ENCODE data around the gene NOX5.
"Not testable (repeated sequence)": the region's sequence is repeated elsewhere in the genome, so short reads cannot be mapped to it uniquely, and the experiment has no call there.

Gene NOX5, protein sequence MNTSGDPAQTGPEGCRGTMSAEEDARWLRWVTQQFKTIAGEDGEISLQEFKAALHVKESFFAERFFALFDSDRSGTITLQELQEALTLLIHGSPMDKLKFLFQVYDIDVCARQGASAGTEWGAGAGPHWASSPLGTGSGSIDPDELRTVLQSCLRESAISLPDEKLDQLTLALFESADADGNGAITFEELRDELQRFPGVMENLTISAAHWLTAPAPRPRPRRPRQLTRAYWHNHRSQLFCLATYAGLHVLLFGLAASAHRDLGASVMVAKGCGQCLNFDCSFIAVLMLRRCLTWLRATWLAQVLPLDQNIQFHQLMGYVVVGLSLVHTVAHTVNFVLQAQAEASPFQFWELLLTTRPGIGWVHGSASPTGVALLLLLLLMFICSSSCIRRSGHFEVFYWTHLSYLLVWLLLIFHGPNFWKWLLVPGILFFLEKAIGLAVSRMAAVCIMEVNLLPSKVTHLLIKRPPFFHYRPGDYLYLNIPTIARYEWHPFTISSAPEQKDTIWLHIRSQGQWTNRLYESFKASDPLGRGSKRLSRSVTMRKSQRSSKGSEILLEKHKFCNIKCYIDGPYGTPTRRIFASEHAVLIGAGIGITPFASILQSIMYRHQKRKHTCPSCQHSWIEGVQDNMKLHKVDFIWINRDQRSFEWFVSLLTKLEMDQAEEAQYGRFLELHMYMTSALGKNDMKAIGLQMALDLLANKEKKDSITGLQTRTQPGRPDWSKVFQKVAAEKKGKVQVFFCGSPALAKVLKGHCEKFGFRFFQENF

GRCh38 chr15:69014454-69014853 lies at the start of gene NOX5:
Gene NOX5 (plus strand): TSS chr15:69014695. CDS start chr15:69014736, 41 bp downstream.
- DNase-seq: no peak
- intact Hi-C loops (cut with DNase I): no loop called here

- intact Hi-C loops (cut with DNase I): no loop called here
- DNase-seq: no peak
These were observed 47.5 kb upstream of the NOX5 start for GRCh38 chr15:68966996-68967395.

DNA sequence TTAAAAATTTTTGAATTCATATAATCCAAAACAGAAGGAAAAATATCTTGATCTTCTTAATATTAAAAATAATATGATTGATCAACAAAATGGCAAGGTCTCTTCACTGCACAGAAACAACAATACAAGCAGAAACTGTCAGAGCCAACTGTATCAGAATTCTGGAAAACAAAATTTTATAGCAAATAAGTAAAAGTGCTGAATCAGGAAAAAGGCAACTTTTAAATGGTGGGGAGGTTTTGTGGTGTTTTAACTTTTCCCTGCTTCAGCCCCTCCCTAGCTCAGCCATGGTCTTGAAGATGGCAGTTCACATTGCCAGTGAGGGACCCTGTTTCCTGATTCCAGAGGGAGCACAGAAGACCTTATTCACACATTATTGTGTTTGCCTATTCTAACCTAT lies 46.5 kb upstream of the NOX5 start:
- intact Hi-C loops (cut with DNase I): no loop called here
- DNase-seq: no peak

DNA sequence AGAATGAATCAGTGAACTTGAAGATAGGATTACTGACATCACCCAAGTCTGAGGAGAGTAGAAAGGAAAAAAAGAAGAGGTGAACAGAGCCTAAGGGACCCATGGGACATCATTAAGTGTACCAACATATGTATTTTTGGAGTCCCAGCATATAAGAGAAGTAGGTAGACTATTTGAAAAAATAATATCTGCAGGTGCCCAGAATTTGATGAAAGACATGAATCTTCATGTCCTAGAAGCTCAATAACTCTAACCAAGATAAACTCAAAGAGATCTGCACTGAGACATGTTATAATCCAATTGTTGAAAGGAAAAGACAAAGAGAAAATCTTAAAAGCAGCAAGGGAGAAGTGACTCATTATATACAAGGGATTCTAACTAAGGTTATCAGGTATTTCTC lies 45.2 kb upstream of the NOX5 start:
- no peak for DNase-seq
- intact Hi-C loops (cut with DNase I): no loop called here

DNA sequence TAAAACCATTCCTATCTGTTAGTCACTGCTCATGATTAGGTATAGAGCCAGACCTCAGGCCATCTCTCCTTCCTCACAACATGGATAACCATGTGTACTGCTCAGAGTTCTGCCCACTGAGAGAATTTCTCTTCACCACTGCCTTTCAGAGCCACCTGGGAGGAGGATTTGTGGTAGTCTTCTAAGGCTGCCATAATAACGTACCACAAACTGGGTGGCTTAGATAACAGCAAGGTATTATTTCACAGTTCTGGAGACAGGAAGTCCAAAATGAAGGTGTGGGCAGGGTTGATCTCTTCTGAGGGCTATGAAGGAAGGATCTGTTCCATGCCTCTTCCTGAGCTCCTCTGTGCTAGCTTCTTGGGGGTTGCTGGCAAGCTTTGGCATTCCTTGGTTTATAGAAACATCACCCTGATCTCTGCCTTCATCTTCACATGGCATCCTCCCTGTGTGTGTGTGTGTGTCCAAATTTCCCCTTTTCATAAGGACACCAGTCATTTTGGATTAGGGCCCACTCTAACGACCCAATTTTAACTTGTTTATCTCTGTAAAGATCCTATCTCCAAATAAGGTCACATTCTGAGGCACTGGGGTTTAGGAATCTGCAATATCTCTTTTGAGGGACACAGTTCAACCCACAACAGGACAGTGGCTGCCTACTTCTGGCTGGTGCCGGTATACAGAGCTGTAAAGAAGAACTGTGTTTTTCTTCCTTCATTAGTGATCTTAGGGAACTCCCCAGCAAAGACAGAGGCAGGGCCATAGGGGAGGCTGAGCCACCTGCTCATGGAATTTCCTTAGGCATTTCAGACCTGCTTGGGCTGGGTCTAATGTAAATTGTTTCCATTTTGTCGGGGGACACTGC lies 42.1 kb upstream of the NOX5 start:
- intact Hi-C loops (cut with DNase I): no loop called here
- DNase-seq: no peak

- intact Hi-C loops (cut with DNase I); DNase-seq: not testable (repeated sequence)
These were observed 38.8 kb upstream of the NOX5 start for GRCh38 chr15:68975651-68976160.

- intact Hi-C loops (cut with DNase I); DNase-seq: not testable (repeated sequence)
These were observed 37.1 kb upstream of the NOX5 start for GRCh38 chr15:68977426-68977825.

DNA sequence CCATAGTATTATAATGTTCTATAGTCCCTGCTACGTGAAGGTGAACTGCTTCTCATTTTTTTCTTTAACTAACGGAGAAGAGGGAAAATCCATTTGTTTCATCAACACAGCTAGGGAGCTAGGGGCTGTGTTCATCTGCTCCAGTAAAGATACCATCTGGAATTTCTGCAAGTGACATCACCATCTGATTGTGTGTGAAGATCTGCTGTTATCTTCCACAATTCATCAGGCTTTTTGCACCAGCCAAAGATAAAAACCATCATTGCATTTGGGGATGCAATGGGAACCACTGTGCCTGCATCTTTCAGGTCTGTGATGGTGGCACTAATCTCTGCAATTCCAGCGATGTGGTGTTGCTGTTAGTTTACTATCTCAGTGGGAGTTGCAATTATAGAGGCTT lies 35.5 kb upstream of the NOX5 start:
- no peak for DNase-seq
- intact Hi-C loops (cut with DNase I): no loop called here

DNA sequence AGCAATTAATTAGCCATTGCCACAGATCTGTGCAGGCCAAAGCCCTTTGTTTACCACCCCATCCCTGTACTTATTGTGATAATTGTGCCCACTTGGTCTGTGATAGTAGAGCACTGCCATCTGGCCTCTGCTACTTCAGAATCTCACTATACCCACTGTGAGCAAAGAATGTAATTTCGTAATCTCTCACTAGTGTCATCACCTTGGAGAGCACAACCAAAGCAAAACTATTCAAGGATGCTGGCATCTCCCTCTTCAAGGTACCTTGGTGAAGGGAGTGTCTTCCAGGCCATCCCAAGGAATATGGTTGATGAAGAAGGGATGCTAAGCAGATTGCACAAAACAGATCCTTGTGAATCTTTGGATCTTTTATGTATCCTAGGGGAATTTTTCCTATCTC lies 34.7 kb upstream of the NOX5 start:
- intact Hi-C loops (cut with DNase I): no loop called here

DNA sequence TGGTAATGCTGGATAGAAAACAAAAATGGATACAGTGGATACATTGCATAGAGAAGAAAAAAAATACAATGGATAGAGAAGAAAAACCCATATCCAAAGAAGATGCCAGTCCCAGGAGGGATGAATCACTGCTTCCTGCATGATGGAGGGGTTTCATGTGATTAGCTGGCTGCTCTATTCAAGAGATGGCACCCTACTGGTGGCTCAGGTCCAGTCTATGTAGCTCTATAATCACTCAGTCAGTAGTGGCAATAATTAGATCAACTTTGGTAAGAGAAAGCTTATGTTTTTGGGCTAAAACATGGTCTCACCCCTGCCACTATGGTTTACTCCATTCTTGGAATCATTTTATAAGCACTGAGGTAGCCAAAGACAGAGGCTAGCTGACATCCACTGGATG lies 33.7 kb upstream of the NOX5 start:
- DNase-seq: no peak
- intact Hi-C loops (cut with DNase I): no loop called here

More for the DNA sequence above, 34.7 kb upstream of the NOX5 start:
- no peak for DNase-seq

DNA sequence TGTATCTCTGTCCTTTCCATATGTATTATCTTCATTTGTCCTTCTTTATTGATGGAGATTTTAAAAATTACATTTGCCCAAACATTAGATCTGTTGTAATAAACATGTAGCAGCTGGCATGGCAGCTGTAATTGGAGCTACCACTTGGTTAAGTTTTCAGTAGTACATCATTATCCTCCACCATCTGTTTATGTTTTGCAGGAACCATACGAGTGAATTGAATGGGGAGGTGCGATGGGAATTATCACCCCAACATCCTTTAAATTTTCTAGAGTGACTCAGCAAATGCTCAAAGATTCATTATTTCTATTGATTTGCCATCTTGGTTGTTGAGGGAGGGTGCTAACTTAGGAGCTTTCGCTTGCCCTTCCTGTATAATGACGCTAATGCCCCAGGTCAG lies 32.6 kb upstream of the NOX5 start:
- intact Hi-C loops (cut with DNase I): no loop called here
- DNase-seq: no peak

DNA sequence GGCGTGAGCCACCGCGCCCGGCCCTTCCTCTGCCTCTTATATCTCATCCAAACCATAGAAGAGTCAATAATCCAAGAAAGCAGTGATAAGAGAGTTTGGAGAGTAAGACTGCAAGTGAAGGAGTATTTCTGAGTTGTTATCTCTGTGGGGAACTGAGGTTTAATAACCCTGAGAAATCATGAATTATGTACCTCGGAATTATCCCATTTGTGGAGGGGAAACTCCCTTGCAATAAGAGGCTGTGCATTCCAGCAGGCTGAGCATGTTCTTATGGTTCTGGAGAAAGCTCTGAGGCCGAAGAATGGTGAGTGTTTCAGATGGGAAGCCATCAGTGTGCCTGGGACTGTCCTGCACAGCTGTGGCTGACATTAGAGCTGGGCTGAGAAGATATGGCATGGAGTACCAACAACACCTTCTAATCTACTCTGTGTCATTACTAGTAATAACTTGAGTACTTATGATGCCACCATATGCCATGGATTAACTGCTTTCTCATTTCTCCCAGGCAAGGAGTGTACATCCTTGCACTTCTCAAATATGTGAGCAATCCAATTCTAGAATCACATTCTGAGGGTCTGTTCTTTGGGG lies 31.4 kb upstream of the NOX5 start:
- intact Hi-C loops (cut with DNase I): no loop called here
- DNase-seq: no peak

GRCh38 chr15:68983961-68984481 lies 30.5 kb upstream of the NOX5 start:
- intact Hi-C loops (cut with DNase I): no loop called here
- no peak for DNase-seq

- intact Hi-C loops (cut with DNase I): no loop called here
These were observed 29.9 kb upstream of the NOX5 start for GRCh38 chr15:68984586-68984985.

GRCh38 chr15:68985361-68985891 lies 29.1 kb upstream of the NOX5 start:
- no peak for DNase-seq
- intact Hi-C loops (cut with DNase I): no loop called here

More at GRCh38 chr15:68984586-68984985, 29.9 kb upstream of the NOX5 start:
- DNase-seq: no peak

- intact Hi-C loops (cut with DNase I): no loop called here
- DNase-seq: no peak
These were observed 28.2 kb upstream of the NOX5 start for GRCh38 chr15:68986322-68986721.

DNA sequence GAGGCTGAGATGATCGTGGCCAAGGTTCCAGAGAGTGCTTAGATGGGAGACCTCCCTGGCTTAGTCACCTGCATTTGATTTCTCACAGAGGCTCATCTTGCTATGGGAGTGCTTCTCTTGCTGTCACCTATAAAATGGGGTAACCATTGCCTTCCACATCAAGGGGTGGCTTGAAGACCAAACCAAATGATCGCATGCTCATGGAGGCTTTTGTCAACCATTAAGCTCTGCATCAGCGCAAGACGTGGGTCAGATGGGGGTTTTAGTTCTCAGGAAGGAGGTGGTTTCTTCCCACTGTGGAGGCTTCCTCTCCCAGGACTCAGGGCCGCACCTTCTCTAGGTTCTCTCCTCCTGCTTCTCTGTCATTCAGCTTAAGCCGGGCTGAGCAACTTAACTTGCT lies 27.4 kb upstream of the NOX5 start:
- no peak for DNase-seq
- intact Hi-C loops (cut with DNase I): no loop called here

DNA sequence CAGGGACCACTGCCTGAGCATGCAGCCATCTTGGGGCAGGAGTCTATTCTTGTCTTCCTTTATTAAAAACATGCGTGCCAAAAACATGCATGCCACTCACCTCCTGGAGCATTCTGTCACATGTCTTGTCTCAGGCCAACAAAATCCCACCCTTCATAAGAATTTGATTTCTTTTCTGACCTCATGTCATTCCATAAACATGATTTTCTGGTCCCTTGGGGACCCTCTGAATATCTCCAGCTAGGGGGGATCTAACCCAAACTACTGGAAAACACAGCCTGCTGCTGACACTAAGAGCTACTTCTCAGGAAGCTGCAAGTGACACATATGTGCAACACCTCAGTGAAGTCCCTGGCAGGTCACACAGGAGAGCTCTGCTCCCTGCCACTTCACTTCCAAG lies 26.8 kb upstream of the NOX5 start:
- intact Hi-C loops (cut with DNase I): no loop called here
- no peak for DNase-seq

- DNase-seq: no peak
- intact Hi-C loops (cut with DNase I): no loop called here
These were observed 24.8 kb upstream of the NOX5 start for GRCh38 chr15:68989541-68990230.

All from posterior cingulate gyrus (tissue), 11 donors.